Common myeloid progenitor, CD34-positive (primary cell): ENCODE measurements around the gene CAMTA2.

ENCODE experiments used
- CTCF ChIA-PET: fragments of 350-600 bp; sonication (Branson Sonifier 250); formaldehyde crosslinking; loops from one replicate; lab custom pipeline; 2021; ENCODE audit warnings: antibody characterized with exemption; lab: Charles Lee
- POLR2A ChIA-PET: fragments of 350-600 bp; sonication (Branson Sonifier 250); formaldehyde crosslinking; loops from one replicate; lab custom pipeline; 2021; ENCODE audit warnings: antibody characterized with exemption; lab: Charles Lee
- DNase-seq, 3 donors: peaks; one replicate each; pipeline versions ENCODE4 v3.0.0 to v3.0.0-alpha.2; 2013
- H3K27ac ChIP-seq, 2 experiments: 1 replicate in 1 of 2; 2 replicates in 1 of 2; pipeline ENCODE4 v1.7.0; 2013; ENCODE audit warnings: inconsistent platforms in 2 of 2, low read length in 2 of 2, mild to moderate bottlenecking in 2 of 2, low read depth in 1 of 2, moderate library complexity in 1 of 2; ENCODE audit not compliant: severe bottlenecking in 2 of 2, insufficient read depth in 1 of 2, poor library complexity in 1 of 2
- H3K27me3 ChIP-seq, 5 experiments: replicated peaks in 2 of 5; 1 replicate in 3 of 5; 2 replicates in 2 of 5; pipeline versions ENCODE4 v1.6.1 to v1.7.0; 2013; ENCODE audit warnings: low read length in 4 of 5, mild to moderate bottlenecking in 2 of 5, moderate library complexity in 2 of 5, inconsistent platforms in 1 of 5; ENCODE audit not compliant: insufficient read depth in 5 of 5, control insufficient read depth in 4 of 5
- H3K36me3 ChIP-seq, 4 experiments: 1 replicate in 2 of 4; 2 replicates in 2 of 4; pipeline versions ENCODE4 v1.6.1 to v1.7.0; 2013; ENCODE audit warnings: low read length in 3 of 4, control low read depth in 1 of 4, mild to moderate bottlenecking in 1 of 4; ENCODE audit not compliant: control insufficient read depth in 4 of 4, insufficient read depth in 4 of 4
- H3K4me1 ChIP-seq, 4 experiments: 1 replicate in 3 of 4; 2 replicates in 1 of 4; pipeline versions ENCODE4 v1.6.1 to v1.7.1; 2013; ENCODE audit warnings: low read length in 3 of 4, mild to moderate bottlenecking in 3 of 4, control low read depth in 1 of 4, inconsistent platforms in 1 of 4, moderate library complexity in 1 of 4; ENCODE audit not compliant: control insufficient read depth in 4 of 4, insufficient read depth in 4 of 4; ENCODE audit errors: control extremely low read depth in 1 of 4
- H3K4me3 ChIP-seq, 7 experiments: 1 replicate in 4 of 7; 2 replicates in 3 of 7; pipeline versions ENCODE4 v1.5.1 to v1.7.0; 2013; ENCODE audit warnings: mild to moderate bottlenecking in 7 of 7, low read length in 6 of 7, moderate library complexity in 6 of 7, inconsistent platforms in 2 of 7, low read depth in 2 of 7, control low read depth in 1 of 7; ENCODE audit not compliant: insufficient read depth in 4 of 7, control insufficient read depth in 1 of 7; ENCODE audit errors: extremely low read depth in 1 of 7
- H3K9me3 ChIP-seq, 5 experiments: 1 replicate in 4 of 5; 2 replicates in 1 of 5; pipeline versions ENCODE4 v1.6.1 to v1.7.1; 2013; ENCODE audit warnings: low read length in 4 of 5, mild to moderate bottlenecking in 2 of 5, inconsistent platforms in 1 of 5, low read depth in 1 of 5, moderate library complexity in 1 of 5; ENCODE audit not compliant: control insufficient read depth in 4 of 5, insufficient read depth in 2 of 5; ENCODE audit errors: control extremely low read depth in 1 of 5
- WGBS: methylation state at CpG from one replicate; pipeline ENCODE4 v1.1.5; 2013; ENCODE audit not compliant: insufficient coverage; 5-methylcytosine and 5-hydroxymethylcytosine counted together

CAMTA2 gene

GRCh38 chr17:5003214-5003867, 15.9 kb upstream of the CAMTA2 start:
- Histone ChIP-seq H3K27ac (no peak overlapping the region), H3K9me3 (no peaks in the 10 kb centered on the region), H3K4me1 (peaks cover 0 to 6% (median 4%) of the 10 kb centered on the region in 4 experiments), H3K27me3 (peaks cover 0 to 61% (median 16%) of the 10 kb centered on the region in 5 experiments), H3K4me3 (no peak overlapping the region), H3K36me3 (peaks cover 0 to 10% (median 0%) of the 10 kb centered on the region in 4 experiments)
- ChIA-PET POLR2A (no interaction called here), CTCF (no interaction called here)
- WGBS: 98% methylated on average over 12 of the region's 18 CpGs
- no peak for DNase-seq

GRCh38 chr17:5002121-5002788, 14.8 kb upstream of the CAMTA2 start:
- ChIA-PET CTCF (interaction anchor here (0.6 to 1.2 kb wide), 3 partner anchors 31 to 59 kb away, joined by 3 to 4 read pairs (median 3); no protein-coding TSS in a partner anchor), POLR2A (no interaction called here)
- DNase-seq: no peak
- peaks cover 0 to 55% (median 12%) of the 10 kb centered on the region in 5 experiments for H3K27me3 ChIP-seq
- H3K9me3 ChIP-seq: no peaks in the 10 kb centered on the region
- H3K27ac ChIP-seq: no peak overlapping the region
- H3K4me1 ChIP-seq: peaks cover 0 to 12% (median 10%) of the 10 kb centered on the region in 4 experiments
- 95% methylated on average over 20 of the region's 20 CpGs for WGBS
- H3K36me3 ChIP-seq: peaks cover 0 to 10% (median 0%) of the 10 kb centered on the region in 4 experiments
- no peak overlapping the region for H3K4me3 ChIP-seq

- POLR2A ChIA-PET: no interaction called here
- CTCF ChIA-PET: interaction anchor here (0.9 to 1.4 kb wide), 2 partner anchors 14 to 20 kb away, joined by 3 read pairs; no protein-coding TSS in a partner anchor
- H3K27me3 ChIP-seq: peaks cover 0 to 60% (median 15%) of the 10 kb centered on the region in 5 experiments
- no peak overlapping the region for H3K27ac ChIP-seq
- no peaks in the 10 kb centered on the region for H3K9me3 ChIP-seq
- peaks cover 0 to 19% (median 16%) of the 10 kb centered on the region in 4 experiments for H3K4me1 ChIP-seq
- H3K36me3 ChIP-seq: peaks cover 0 to 10% (median 0%) of the 10 kb centered on the region in 4 experiments
- WGBS: 96% methylated on average over 8 of the region's 11 CpGs
- no peak overlapping the region for H3K4me3 ChIP-seq
- no peak for DNase-seq
These were observed 12.8 kb upstream of the CAMTA2 start for GRCh38 chr17:5000237-5000639.

GRCh38 chr17:4999430-5000093, 12.1 kb upstream of the CAMTA2 start:
- ChIA-PET POLR2A (no interaction called here), CTCF (interaction anchor here (0.9 to 1.4 kb wide), 2 partner anchors 14 to 19 kb away, joined by 3 read pairs; no protein-coding TSS in a partner anchor)
- Histone ChIP-seq H3K4me3 (no peak overlapping the region), H3K4me1 (peaks cover 0 to 19% (median 16%) of the 10 kb centered on the region in 4 experiments), H3K36me3 (peaks cover 0 to 9% (median 0%) of the 10 kb centered on the region in 4 experiments), H3K27ac (no peak overlapping the region), H3K9me3 (no peaks in the 10 kb centered on the region), H3K27me3 (peaks cover 0 to 58% (median 15%) of the 10 kb centered on the region in 5 experiments)
- WGBS: 86% methylated on average over 12 of the region's 12 CpGs
- DNase-seq: no peak

GRCh38 chr17:4998732-4999429, 11.4 kb upstream of the CAMTA2 start:
- DNase-seq: no peak
- POLR2A ChIA-PET: no interaction called here
- H3K9me3 ChIP-seq: no peaks in the 10 kb centered on the region
- 64% methylated on average over 12 of the region's 14 CpGs for WGBS
- H3K4me3 ChIP-seq: peak overlapping the region in 3 of 7 experiments; percentile 68 to 73 (median 71)
- H3K36me3 ChIP-seq: peaks cover 0 to 4% (median 0%) of the 10 kb centered on the region in 4 experiments
- peaks cover 0 to 19% (median 16%) of the 10 kb centered on the region in 4 experiments for H3K4me1 ChIP-seq
- peaks cover 0 to 57% (median 17%) of the 10 kb centered on the region in 5 experiments for H3K27me3 ChIP-seq
- CTCF ChIA-PET: no interaction called here
- H3K27ac ChIP-seq: no peak overlapping the region

- WGBS: under 1% methylated on average over 50 of the region's 55 CpGs
- POLR2A ChIA-PET: interaction anchor here (0.7 kb wide), 1 partner anchor 19 kb away, joined by 4 read pairs; no protein-coding TSS in a partner anchor
- peak overlapping the region; percentile 27 to 73 (median 57) for H3K4me3 ChIP-seq
- peaks cover 0 to 19% (median 16%) of the 10 kb centered on the region in 4 experiments for H3K4me1 ChIP-seq
- H3K9me3 ChIP-seq: no peaks in the 10 kb centered on the region
- peak in 1 of 3 donors; percentile 33 for DNase-seq
- peaks cover 0 to 4% (median 0%) of the 10 kb centered on the region in 4 experiments for H3K36me3 ChIP-seq
- H3K27ac ChIP-seq: no peak overlapping the region
- CTCF ChIA-PET: interaction anchor here (0.8 to 1.6 kb wide), 2 partner anchors 10 to 21 kb away, joined by 6 read pairs; partner anchors contain the start of gene CAMTA2
- H3K27me3 ChIP-seq: peaks cover 0 to 54% (median 18%) of the 10 kb centered on the region in 5 experiments
These were observed 10.7 kb upstream of the CAMTA2 start for GRCh38 chr17:4998027-4998731.
